ENCODE results near the gene RRN3. TPM values are rescaled to one million over a fixed set of nuclear protein-coding genes. Genes with fewer than 3 reads are reported as not detected.
"Not testable (repeated sequence)": the region's sequence is repeated elsewhere in the genome, so short reads cannot be mapped to it uniquely, and the experiment has no call there.

The RRN3 gene, protein sequence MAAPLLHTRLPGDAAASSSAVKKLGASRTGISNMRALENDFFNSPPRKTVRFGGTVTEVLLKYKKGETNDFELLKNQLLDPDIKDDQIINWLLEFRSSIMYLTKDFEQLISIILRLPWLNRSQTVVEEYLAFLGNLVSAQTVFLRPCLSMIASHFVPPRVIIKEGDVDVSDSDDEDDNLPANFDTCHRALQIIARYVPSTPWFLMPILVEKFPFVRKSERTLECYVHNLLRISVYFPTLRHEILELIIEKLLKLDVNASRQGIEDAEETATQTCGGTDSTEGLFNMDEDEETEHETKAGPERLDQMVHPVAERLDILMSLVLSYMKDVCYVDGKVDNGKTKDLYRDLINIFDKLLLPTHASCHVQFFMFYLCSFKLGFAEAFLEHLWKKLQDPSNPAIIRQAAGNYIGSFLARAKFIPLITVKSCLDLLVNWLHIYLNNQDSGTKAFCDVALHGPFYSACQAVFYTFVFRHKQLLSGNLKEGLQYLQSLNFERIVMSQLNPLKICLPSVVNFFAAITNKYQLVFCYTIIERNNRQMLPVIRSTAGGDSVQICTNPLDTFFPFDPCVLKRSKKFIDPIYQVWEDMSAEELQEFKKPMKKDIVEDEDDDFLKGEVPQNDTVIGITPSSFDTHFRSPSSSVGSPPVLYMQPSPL
- 10 to 100 TPM; 10.9 to 46.2 (median 18.7) TPM for total RNA-seq

DNA sequence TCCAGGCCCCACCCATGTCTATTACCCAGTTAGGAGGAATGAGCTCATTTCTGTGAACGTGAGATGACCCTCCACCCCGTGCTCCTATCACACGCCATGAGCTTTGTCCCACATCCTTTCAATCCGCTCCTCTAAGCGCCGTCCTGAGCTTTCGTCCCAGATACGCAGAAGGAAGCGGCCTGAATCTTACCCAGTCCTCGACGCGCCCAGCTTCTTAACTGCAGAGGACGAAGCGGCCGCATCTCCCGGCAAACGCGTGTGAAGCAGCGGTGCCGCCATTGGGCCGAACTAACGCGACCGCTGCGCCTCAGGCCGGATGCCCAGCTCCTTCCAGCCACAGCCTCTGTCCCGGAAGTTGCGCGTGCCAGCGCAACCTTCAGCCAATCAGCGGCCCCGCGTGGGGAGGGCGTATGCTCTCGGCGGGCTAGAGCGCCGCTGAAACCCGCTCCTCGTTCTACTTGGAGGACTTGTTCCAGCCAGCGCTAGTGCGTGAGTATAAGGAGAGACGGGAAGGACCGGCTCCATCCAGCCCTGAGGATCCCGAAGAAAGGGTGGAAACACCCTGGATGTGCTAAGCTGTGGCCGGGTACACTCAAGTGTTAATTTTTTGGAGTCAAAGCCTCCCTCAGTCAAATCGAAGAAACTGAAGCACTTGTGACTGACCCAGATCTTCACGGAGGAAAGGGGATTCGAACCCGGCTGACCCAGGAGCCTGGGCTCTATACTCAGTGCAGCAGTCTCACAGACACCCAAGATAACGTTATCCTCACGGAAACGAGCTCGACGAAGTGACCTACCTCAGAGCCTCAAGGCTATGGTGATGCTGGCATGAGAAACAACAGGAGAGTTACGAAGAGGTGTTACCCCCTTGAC, at the start of gene RRN3:
Gene RRN3, minus strand, starts transcription at position 318 of the 873 bp plus-strand sequence. Its CDS starts 39 bp downstream, at position 279.
- DNase-seq: peak; percentile 87 to 96 (median 95)
- H3K27ac ChIP-seq: peak within 1 kb of the TSS; percentile 67 to 91 (median 87)
- H3K4me3 ChIP-seq: peak within 1 kb of the TSS; percentile 55 to 69 (median 63)
- peak; percentile 76 for TF ChIP-seq POLR2A (IDR thresholded peaks at IDR 0.05)
- H3K9me3 ChIP-seq, H3K27me3 ChIP-seq: not testable (repeated sequence)
- peaks cover 0 to 22% (median 0%) of the 10 kb centered on the region in 3 donors for H3K36me3 ChIP-seq
- peaks cover 0 to 13% (median 2%) of the 10 kb centered on the region in 4 donors for H3K4me1 ChIP-seq

DNA sequence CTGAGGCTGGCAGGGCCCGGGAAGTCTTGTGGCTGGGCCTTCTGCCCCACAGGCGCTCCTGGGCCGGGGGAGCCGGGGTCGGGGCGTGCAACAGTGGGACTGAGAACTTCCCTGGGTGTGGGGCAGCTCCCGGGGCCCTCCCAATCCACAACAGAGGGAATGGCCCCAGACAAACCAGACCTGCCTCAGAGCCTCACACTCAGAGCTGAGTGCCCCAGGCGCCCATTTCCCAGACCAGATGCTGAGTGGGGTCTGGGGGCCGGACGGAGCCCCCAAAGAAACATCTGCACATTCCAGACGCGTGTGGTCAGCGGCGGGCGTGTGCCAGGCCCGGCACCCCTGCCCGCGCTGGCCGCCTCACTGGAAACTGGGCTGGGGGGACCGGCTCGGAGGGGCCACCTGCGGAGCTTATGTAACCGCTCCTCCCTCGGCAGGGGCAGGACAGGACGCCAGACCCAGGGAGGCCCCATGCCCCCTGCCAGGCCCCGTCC, 49.6 kb upstream of the RRN3 start:
- H3K27ac ChIP-seq: peak overlapping the region in 3 of 4 donors; percentile 42 to 87 (median 62)
- peak overlapping the region in 2 of 4 donors; percentile 8 to 34 for H3K4me3 ChIP-seq
- not testable (repeated sequence) for H3K9me3 ChIP-seq, H3K27me3 ChIP-seq, H3K36me3 ChIP-seq
- peaks cover 0 to 38% (median 0%) of the 10 kb centered on the region in 4 donors for H3K4me1 ChIP-seq
- peak in 1 of 3 donors; percentile 35 for DNase-seq

GRCh38 chr16:15142891-15143600, 49.0 kb upstream of the RRN3 start:
- H3K27me3 ChIP-seq, H3K4me3 ChIP-seq, H3K36me3 ChIP-seq, H3K9me3 ChIP-seq: not testable (repeated sequence)
- H3K4me1 ChIP-seq: peaks cover 0 to 38% (median 0%) of the 10 kb centered on the region in 4 donors
- peak overlapping the region in 2 of 4 donors; percentile 42 to 87 for H3K27ac ChIP-seq
- DNase-seq: peak in 1 of 3 donors; percentile 34

DNA sequence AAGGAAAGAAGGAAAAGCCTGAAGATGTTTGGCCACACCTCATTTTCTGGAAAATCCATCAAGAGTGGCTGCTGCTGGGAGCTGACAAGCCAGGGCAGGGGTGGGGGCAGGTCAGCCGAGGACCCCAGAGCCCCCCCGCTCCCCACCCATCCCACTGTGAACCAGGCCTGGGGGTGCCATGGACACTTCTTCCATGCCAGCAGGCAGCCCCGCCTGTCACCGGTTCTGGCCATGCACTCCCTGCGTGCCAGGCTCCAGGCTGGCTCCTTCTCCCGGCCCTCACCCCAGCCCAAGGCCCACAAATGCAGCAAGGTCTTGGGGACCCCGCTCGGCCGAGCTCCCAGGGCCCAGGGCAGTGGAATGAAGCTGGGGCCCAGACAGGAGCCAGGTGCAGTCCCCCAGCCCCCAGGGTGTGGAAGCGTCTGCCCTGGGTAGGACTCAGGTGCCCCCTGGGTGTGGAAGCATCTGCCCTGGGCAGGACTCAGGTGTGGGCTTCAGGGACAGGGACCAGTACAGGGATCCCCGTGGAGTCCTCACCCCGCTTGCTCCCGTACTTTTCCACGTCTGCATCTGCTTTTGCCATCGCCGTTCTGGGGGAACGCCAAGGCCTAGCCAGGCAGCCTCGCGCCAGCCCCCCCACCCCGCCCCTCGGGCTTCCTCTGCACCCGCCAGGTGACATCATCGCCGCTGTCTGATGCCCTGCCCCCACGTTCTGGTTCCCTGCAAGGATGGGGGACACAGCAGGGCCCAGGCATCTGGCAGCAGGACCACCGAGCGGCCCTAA, 48.2 kb upstream of the RRN3 start:
- not testable (repeated sequence) for H3K9me3 ChIP-seq, H3K36me3 ChIP-seq, H3K4me3 ChIP-seq, H3K27me3 ChIP-seq
- H3K27ac ChIP-seq: peak overlapping the region in 1 of 4 donors; percentile 87
- DNase-seq: peak in 1 of 3 donors; percentile 31
- H3K4me1 ChIP-seq: peaks cover 0 to 32% (median 0%) of the 10 kb centered on the region in 4 donors

DNA sequence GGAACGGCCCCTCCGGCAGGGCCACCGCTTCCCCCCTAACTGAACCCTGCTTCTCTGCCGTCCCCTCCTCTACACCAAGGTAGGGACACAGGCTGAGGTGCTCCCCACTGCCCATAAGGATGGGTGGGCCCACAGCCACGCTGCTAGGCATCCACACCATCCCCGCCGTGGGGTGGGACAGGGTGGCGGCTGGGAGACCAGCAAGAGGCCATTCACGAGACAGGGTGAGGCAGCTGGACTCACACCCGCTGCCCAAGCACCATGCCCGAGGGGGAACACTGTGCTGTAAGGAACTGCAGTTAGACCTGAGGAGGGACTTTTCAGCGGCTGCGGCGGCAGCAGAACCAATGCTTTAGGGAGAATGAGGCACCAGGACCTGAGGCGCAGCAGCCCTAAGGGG, 47.5 kb upstream of the RRN3 start:
- TF ChIP-seq POLR2A (IDR thresholded peaks at IDR 0.05): no peak
- TF ChIP-seq, protein P1, sequence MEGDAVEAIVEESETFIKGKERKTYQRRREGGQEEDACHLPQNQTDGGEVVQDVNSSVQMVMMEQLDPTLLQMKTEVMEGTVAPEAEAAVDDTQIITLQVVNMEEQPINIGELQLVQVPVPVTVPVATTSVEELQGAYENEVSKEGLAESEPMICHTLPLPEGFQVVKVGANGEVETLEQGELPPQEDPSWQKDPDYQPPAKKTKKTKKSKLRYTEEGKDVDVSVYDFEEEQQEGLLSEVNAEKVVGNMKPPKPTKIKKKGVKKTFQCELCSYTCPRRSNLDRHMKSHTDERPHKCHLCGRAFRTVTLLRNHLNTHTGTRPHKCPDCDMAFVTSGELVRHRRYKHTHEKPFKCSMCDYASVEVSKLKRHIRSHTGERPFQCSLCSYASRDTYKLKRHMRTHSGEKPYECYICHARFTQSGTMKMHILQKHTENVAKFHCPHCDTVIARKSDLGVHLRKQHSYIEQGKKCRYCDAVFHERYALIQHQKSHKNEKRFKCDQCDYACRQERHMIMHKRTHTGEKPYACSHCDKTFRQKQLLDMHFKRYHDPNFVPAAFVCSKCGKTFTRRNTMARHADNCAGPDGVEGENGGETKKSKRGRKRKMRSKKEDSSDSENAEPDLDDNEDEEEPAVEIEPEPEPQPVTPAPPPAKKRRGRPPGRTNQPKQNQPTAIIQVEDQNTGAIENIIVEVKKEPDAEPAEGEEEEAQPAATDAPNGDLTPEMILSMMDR (IDR thresholded peaks at IDR 0.05): no peak
- peak in 2 of 3 donors; percentile 31 to 45 for DNase-seq
- Histone ChIP-seq H3K27ac (peak overlapping the region in 1 of 4 donors; percentile 42), H3K27me3 (no peaks in the 10 kb centered on the region), H3K4me1 (peaks cover 0 to 25% (median 0%) of the 10 kb centered on the region in 4 donors), H3K36me3 (no peaks in the 10 kb centered on the region), H3K9me3 (no peaks in the 10 kb centered on the region), H3K4me3 (no peak overlapping the region)

- H3K36me3 ChIP-seq, H3K9me3 ChIP-seq, H3K27me3 ChIP-seq, H3K4me3 ChIP-seq: not testable (repeated sequence)
- H3K27ac ChIP-seq: peak overlapping the region in 1 of 4 donors; percentile 42
- peaks cover 0 to 18% (median 0%) of the 10 kb centered on the region in 4 donors for H3K4me1 ChIP-seq
- peak in 2 of 3 donors; percentile 43 to 46 for DNase-seq
These were observed 46.6 kb upstream of the RRN3 start for GRCh38 chr16:15140444-15141365.

- H3K27ac ChIP-seq, H3K4me1 ChIP-seq, H3K27me3 ChIP-seq, H3K4me3 ChIP-seq, H3K9me3 ChIP-seq, DNase-seq, H3K36me3 ChIP-seq: not testable (repeated sequence)
These were observed 43.4 kb upstream of the RRN3 start for GRCh38 chr16:15137514-15137913.

DNA sequence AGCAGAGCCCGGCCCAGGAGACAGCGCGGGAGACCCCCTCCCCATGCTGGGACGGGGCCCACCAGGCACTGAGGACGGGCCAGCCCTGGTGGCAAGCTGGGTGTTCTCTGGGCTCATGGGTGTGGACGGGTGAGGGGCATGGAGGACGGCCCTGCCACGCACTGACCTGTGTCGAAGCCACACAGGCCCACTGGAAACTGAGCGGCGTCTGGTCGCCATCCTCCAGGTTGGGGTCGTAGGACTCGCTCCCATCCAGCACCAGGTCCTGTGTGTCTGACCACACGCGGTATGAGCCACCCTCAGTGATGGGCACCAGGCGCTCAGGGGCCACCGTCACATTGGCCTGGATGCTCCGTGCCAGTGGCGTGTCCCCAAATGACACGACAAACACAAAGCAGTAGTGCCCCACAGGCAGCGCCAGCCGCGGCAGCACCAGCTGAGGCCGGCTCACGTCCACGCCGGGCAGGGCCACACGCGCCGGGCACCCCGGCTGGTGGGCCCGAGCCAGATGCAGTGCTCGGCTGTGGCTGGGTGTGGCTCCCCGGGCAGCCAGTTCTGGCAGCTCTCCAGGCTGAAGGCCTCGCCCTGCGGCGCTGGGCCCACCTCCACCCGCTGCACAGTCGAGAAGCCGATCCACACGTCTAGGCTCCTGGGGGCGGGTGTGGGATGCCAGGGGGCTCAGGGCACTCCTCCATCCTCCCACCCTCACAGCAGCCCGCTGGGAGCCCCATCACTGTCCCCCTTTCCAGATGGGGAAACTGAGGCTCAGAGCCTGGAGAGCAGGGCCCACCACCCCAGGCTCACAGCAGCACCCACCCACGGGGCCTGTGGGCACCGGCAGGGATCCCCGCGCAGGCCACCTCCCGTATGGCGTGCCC, 41.6 kb upstream of the RRN3 start:
- not testable (repeated sequence) for H3K36me3 ChIP-seq, H3K27me3 ChIP-seq, H3K4me1 ChIP-seq, H3K9me3 ChIP-seq, H3K4me3 ChIP-seq, H3K27ac ChIP-seq, DNase-seq

DNA sequence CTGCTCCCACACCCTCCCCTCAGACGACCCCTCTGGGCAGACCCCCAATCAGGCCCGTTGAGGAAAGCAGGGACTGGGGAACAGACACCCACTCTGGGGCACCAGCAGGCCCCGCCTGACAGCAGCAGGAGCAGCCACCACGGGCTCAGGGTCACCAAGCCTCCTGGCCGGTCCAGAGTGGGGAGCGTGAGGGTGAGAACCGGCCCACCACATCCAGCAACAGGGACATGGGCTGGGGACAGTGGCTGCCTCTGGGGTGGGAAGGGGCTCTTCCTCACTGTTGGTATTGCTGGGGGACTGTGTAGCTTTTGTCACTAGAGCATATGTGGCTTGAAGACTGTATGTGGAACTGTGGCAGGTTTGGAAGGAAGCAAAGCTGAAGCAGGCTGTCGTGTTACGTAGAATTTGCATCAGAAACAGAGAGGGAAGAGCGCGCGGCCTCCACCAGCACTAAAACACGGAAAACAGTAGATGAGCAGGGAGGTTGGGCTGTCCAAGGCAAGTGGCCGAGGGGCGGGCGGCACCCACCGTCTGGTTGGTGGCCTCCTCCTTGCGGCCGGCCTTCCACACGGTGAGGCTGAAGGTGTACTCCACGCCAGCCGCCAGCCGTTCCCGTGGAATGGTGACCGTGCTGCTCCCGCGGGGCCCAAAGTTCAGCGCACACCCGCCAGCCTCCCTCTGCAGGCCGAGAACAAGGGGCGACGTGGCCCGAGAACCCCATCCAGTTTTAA, 40.8 kb upstream of the RRN3 start:
- not testable (repeated sequence) for DNase-seq, H3K4me1 ChIP-seq, H3K9me3 ChIP-seq, H3K27ac ChIP-seq, H3K27me3 ChIP-seq, H3K36me3 ChIP-seq, H3K4me3 ChIP-seq

GRCh38 chr16:15133554-15133953, 39.5 kb upstream of the RRN3 start:
- not testable (repeated sequence) for H3K9me3 ChIP-seq, H3K27ac ChIP-seq, H3K36me3 ChIP-seq, H3K4me1 ChIP-seq, DNase-seq, H3K4me3 ChIP-seq, H3K27me3 ChIP-seq

All from Peyer's patch (tissue), 4 donors.